HG03280 (cell line): ENCODE measurements around the gene HMCN2.

Experiments used
- ATAC-seq: cut with Tn5 transposase; IDR thresholded peaks from one replicate; pipeline ENCODE4 v1.9.1; 2021; ENCODE audit warnings: mild to moderate bottlenecking, moderate library complexity; ENCODE audit not compliant: unreplicated experiment

HMCN2 gene

GRCh38 chr9:130479587-130479986 lies 214.0 kb downstream of the HMCN2 start:
- no peak for ATAC-seq

GRCh38 chr9:130480673-130481072 lies 215.1 kb downstream of the HMCN2 start:
- ATAC-seq, result no peak

GRCh38 chr9:130482463-130482862 lies 216.9 kb downstream of the HMCN2 start:
- no peak for ATAC-seq

- ATAC-seq, result no peak
Measured at GRCh38 chr9:130483371-130483971, 217.9 kb downstream of the HMCN2 start.
